Kidney (tissue), 14 donors: Measurements from ENCODE around the gene GDE1. TPM values are rescaled to one million over a fixed set of nuclear protein-coding genes. Genes with fewer than 3 reads are reported as not detected.
"Not testable (repeated sequence)": the region's sequence is repeated elsewhere in the genome, so short reads cannot be mapped to it uniquely, and the experiment has no call there.

Experiments used
- DNase-seq, 5 donors: peaks; one replicate each; pipeline ENCODE4 v3.0.0-alpha.2; 2013 to 2020
- FAIRE-seq: peaks from 2 replicates; lab custom pipeline; 2012; peaks lifted over from hg19 to GRCh38; lab: Jason Lieb, UNC
- H3K27ac ChIP-seq, 2 donors: one replicate each; pipeline ENCODE4 v1.7.0; 2013; ENCODE audit warnings: low read depth in 2 of 2, low read length in 2 of 2, inconsistent platforms in 1 of 2
- H3K27me3 ChIP-seq: one replicate; pipeline ENCODE4 v1.7.1; 2013; ENCODE audit warnings: low read length, inconsistent platforms; ENCODE audit not compliant: control insufficient read depth, insufficient read depth
- H3K36me3 ChIP-seq, 3 donors: one replicate each; pipeline versions ENCODE4 v1.7.0 to v1.7.1; 2013; ENCODE audit warnings: low read length in 3 of 3, control low read depth in 1 of 3, inconsistent platforms in 1 of 3; ENCODE audit not compliant: insufficient read depth in 3 of 3, control insufficient read depth in 2 of 3
- H3K4me1 ChIP-seq, 3 donors: one replicate each; pipeline versions ENCODE4 v1.7.0 to v1.7.1; 2013; ENCODE audit warnings: low read length in 3 of 3, inconsistent platforms in 1 of 3, low read depth in 1 of 3; ENCODE audit not compliant: control insufficient read depth in 2 of 3, insufficient read depth in 2 of 3
- H3K4me3 ChIP-seq, 3 donors: one replicate each; pipeline versions ENCODE4 v1.7.0 to v1.8.1; 2013; ENCODE audit warnings: low read length in 3 of 3, control low read depth in 1 of 3, inconsistent platforms in 1 of 3
- H3K9ac ChIP-seq, 3 donors: one replicate each; pipeline versions ENCODE4 v1.7.0 to v1.7.1; 2013; ENCODE audit warnings: low read length in 3 of 3, control low read depth in 1 of 3, inconsistent platforms in 1 of 3
- H3K9me3 ChIP-seq, 3 donors: one replicate each; pipeline versions ENCODE4 v1.7.0 to v1.7.1; 2013; ENCODE audit warnings: low read length in 3 of 3, control low read depth in 1 of 3, inconsistent platforms in 1 of 3; ENCODE audit not compliant: control insufficient read depth in 2 of 3, insufficient read depth in 1 of 3
- intact Hi-C: fragments of 100-400 bp; cut with DNase I; formaldehyde crosslinking; loops from one replicate; pipeline ENCODE4 v1.11.1; 2022
- polyA plus RNA-seq: library from polyadenylated mRNA; stranded (reverse); fragments of 350-450 nt; fragmentation: Illumina TruSeq; extraction: RNeasy Lipid Tissue Mini Kit (QIAGEN cat#74804); gene quantifications from one replicate; pipeline ENCODE4 v1.2.3, GENCODE V29; 2014; ENCODE audit warnings: low read depth, low replicate concordance; ENCODE audit not compliant: insufficient read depth
- total RNA-seq: library from RNA; stranded (reverse); fragmentation: NEBNext Ultra II Directional; extraction: Animal tissue kit (Norgen Biotek cat#: 25700); gene quantifications from one replicate; pipeline ENCODE4 v1.2.1, GENCODE V29; 2021
- TF ChIP-seq, protein P1 (sequence below): IDR thresholded peaks from 3 replicates; pipeline ENCODE4 v1.5.1; 2012; ENCODE audit warnings: mild to moderate bottlenecking, moderate library complexity, borderline replicate concordance; ENCODE audit not compliant: insufficient read depth; ENCODE audit errors: extremely low read depth
- donor health status: control.
- donor health status: control.
- donor health status: control.
- donor health status: control.
- donor health status: control.
- donor health status: DM: yes; HTN: yes; CAD: no.
- donor health status: Normal renal cell carcinoma (clear cell type).

GDE1 gene
- total and polyA plus RNA-seq, 2 donors from 2014 or later, result 48.2 to 54.7 TPM

DNA sequence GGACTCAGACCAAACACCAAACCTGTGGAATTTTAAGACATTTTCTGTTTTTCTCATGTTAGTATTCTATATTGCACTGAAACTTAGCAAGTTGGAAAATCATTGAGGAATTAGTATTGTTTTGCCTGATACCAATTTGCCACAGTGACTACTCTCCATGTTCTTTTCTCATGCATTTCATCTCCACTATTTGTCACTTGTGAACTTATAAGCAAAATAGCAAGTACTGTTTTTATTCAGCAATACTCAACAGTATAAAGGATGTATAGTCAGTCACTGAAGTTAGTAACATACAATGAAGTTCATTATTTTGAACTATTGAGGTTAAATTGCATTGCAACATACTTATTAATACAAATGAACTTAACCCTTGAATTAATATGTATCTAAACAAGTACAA, 27.8 kb upstream of the GDE1 start:
- Histone ChIP-seq H3K27me3 (no peaks in the 10 kb centered on the region), H3K4me1 (no peaks in the 10 kb centered on the region), H3K27ac (no peak overlapping the region), H3K9me3 (no peaks in the 10 kb centered on the region), H3K9ac (no peak overlapping the region), H3K36me3 (peaks cover 0 to 4% (median 2%) of the 10 kb centered on the region in 3 donors), H3K4me3 (no peak overlapping the region)
- TF ChIP-seq, protein P1, sequence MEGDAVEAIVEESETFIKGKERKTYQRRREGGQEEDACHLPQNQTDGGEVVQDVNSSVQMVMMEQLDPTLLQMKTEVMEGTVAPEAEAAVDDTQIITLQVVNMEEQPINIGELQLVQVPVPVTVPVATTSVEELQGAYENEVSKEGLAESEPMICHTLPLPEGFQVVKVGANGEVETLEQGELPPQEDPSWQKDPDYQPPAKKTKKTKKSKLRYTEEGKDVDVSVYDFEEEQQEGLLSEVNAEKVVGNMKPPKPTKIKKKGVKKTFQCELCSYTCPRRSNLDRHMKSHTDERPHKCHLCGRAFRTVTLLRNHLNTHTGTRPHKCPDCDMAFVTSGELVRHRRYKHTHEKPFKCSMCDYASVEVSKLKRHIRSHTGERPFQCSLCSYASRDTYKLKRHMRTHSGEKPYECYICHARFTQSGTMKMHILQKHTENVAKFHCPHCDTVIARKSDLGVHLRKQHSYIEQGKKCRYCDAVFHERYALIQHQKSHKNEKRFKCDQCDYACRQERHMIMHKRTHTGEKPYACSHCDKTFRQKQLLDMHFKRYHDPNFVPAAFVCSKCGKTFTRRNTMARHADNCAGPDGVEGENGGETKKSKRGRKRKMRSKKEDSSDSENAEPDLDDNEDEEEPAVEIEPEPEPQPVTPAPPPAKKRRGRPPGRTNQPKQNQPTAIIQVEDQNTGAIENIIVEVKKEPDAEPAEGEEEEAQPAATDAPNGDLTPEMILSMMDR, result no peak
- FAIRE-seq (no peak), DNase-seq (no peak)
- intact Hi-C loops, result no loop called here

DNA sequence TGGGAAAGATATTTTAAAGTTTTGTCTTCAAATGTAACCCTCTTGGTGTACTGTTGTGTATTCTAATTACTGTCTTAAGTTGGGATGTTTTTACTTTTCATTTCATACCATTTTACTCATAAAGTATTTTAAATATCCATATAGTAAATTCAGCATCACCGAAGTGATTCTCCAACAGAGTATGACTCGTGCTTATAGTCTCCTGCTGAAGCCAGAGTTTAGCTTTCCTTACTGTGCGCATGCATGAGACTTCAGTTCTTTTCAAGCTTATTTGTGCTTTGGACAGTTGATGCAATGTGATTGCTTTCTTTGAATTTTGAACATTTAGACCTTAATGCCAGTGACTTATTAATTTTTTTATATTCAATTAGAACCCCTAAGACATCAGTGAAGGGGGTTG, 26.2 kb upstream of the GDE1 start:
- intact Hi-C loops, result no loop called here
- no peak for DNase-seq
- FAIRE-seq, result no peak

DNA sequence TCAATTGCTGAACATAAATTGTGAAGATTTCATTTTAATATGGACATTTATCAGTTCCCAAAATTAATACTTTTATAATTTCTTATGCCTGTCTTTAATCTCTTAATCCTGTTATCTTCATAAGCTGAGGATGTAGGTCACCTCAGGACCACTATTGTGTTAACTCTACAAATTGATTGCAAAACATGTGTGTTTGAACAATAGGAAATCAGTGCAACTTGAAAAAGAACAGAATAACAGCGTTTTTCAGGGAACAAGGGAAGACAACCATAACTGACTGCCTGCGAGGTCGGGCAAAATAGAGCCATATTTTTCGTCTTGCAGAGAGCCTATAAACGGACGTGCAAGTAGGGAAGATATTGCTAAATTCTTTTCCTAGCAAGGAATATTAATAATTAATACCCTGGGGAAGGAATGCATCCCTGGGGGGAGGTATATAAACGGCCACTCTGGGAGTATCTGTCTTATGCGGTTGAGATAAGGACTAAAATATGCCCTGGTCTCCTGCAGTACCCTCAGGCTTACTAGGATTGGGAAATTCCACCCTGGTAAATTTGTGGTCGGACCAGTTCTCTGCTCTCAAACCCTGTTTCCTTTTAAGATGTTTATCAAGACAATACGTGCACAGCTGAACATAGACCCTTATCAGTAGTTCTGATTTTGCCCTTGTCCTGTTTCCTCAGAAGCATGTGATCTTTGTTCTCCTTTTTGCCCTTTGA, 21.5 kb upstream of the GDE1 start:
- intact Hi-C loops, H3K4me3 ChIP-seq, H3K9me3 ChIP-seq, H3K36me3 ChIP-seq, H3K9ac ChIP-seq, H3K4me1 ChIP-seq, DNase-seq, H3K27me3 ChIP-seq, FAIRE-seq, H3K27ac ChIP-seq: not testable (repeated sequence)

More for the DNA sequence above, 26.2 kb upstream of the GDE1 start:
- Histone ChIP-seq H3K4me3 (no peak overlapping the region), H3K9me3 (no peaks in the 10 kb centered on the region), H3K4me1 (no peaks in the 10 kb centered on the region), H3K27me3 (no peaks in the 10 kb centered on the region), H3K36me3 (peaks cover 2 to 4% (median 2%) of the 10 kb centered on the region in 3 donors), H3K9ac (no peak overlapping the region), H3K27ac (no peak overlapping the region)
- TF ChIP-seq, protein P1, result no peak

DNA sequence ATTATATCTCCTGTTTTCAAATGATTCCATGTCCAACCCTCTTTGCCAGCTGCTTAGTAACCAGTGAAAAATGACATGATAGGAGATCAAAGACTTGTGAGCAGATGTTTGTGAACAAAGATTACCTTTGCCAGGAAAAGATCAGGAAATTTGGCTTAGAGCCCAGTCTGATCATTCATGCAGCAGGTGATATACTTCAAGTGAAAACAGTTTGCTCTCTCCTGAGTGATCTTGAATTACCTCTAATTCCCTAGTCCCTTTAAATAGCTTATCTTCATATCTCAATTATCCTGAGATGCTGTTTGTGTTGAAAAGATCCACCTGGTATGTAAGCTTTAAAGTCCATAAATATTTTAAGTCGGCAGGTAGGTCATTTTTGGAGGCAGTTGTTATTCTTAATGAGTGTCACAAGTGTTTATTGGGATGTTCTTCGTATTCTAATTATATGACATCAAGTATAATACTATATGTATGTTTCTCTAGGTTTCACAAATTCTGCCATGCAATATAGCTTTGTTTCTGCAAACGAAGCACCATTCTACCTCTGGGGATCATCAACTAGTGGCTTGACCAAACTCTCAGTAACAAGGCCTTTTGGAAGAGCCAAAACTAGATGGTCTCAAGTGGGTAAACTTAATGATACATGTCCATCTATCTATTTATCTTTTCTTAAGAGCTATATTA, 20.4 kb upstream of the GDE1 start:
- Histone ChIP-seq H3K27ac (no peak overlapping the region), H3K36me3 (peaks cover 0 to 4% (median 2%) of the 10 kb centered on the region in 3 donors), H3K4me3 (no peak overlapping the region), H3K27me3 (no peaks in the 10 kb centered on the region), H3K4me1 (no peaks in the 10 kb centered on the region), H3K9ac (no peak overlapping the region), H3K9me3 (no peaks in the 10 kb centered on the region)
- intact Hi-C loops, result no loop called here
- FAIRE-seq (no peak), DNase-seq (peak in 1 of 5 donors; percentile 21)
- TF ChIP-seq, protein P1, result no peak
